IgD-negative memory B cell (primary cell): ENCODE results near the gene NEGR1. TPM values are rescaled to one million over a fixed set of nuclear protein-coding genes. Genes with fewer than 3 reads are reported as not detected.

Experiments used
- H3K27ac Mint-ChIP-seq, 3 donors: one replicate each; pipeline ENCODE4 v1.8.0; 2020 to 2022; ENCODE audit warnings: mild to moderate bottlenecking in 3 of 3, mixed read lengths in 3 of 3, moderate library complexity in 1 of 3
- H3K27me3 Mint-ChIP-seq: one replicate; pipeline ENCODE4 v1.8.0; 2021; ENCODE audit warnings: mixed read lengths
- H3K36me3 Mint-ChIP-seq: one replicate; pipeline ENCODE4 v1.8.0; 2020; ENCODE audit warnings: mild to moderate bottlenecking, mixed read lengths
- H3K4me1 Mint-ChIP-seq, 3 donors: one replicate each; pipeline ENCODE4 v1.8.0; 2020 to 2022; ENCODE audit warnings: mixed read lengths in 3 of 3, mild to moderate bottlenecking in 1 of 3
- H3K4me3 Mint-ChIP-seq, 4 donors: one replicate each; pipeline ENCODE4 v1.8.0; 2020 to 2022; ENCODE audit warnings: mild to moderate bottlenecking in 4 of 4, mixed read lengths in 4 of 4, moderate library complexity in 3 of 4
- H3K9me3 Mint-ChIP-seq, 3 donors: one replicate each; pipeline ENCODE4 v1.8.0; 2020 to 2021; ENCODE audit warnings: mixed read lengths in 3 of 3, mild to moderate bottlenecking in 1 of 3
- polyA plus RNA-seq: library from polyadenylated mRNA; unstranded; fragments of 300-500 nt; fragmentation: Illumina TruSeq; gene quantifications from one replicate; pipeline ENCODE4 v1.2.3, GENCODE V29; 2021

The NEGR1 gene
- polyA plus RNA-seq, 1 donor from 2014 or later: not detected

DNA sequence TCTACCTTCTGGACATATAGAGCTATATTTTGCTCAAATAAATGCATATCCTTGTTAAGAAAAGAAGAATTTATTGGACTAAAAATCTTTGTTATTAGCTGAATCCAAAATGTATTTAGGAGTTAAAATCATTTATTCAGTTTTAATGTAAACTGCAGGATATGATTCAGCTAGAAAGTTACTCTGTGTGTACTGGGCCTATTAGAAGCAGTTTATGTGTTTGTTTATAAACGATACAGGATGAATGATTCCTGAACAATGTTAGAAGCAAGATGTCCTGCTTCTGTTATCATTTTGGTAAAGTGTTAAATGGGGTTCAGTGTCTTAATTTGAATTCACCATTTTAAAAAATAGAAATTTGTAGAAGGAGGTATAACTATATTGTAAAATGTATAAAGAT is 652.3 kb downstream of the NEGR1 start:
- Mint-ChIP-seq H3K9me3 (peaks cover under 1 to 6% (median 4%) of the 10 kb centered on the region in 3 donors), H3K27ac (no peak overlapping the region), H3K4me3 (no peak overlapping the region), H3K4me1 (no peaks in the 10 kb centered on the region), H3K27me3 (no peaks in the 10 kb centered on the region), H3K36me3 (no peaks in the 10 kb centered on the region)

DNA sequence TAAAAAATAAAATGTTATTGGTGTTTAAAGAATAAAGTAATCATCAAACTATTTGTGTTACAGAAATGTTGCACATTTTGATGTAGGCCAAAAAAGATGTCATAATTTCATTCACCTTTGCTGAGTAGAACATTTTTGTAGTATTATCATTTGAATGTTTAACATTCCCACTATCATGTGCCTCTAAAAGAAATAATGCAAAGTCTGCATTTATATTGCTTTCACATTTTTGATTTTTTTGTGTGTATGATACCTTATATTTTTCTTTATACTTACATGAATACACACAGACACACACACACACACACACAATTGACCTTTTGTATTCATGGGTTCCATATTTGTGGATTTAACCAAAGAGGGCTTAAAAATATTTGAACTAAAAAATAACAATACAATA is 657.3 kb downstream of the NEGR1 start:
- Mint-ChIP-seq H3K9me3 (peaks cover under 1 to 5% (median 3%) of the 10 kb centered on the region in 3 donors), H3K27me3 (no peaks in the 10 kb centered on the region), H3K36me3 (no peaks in the 10 kb centered on the region), H3K27ac (no peak overlapping the region), H3K4me1 (no peaks in the 10 kb centered on the region), H3K4me3 (no peak overlapping the region)

DNA sequence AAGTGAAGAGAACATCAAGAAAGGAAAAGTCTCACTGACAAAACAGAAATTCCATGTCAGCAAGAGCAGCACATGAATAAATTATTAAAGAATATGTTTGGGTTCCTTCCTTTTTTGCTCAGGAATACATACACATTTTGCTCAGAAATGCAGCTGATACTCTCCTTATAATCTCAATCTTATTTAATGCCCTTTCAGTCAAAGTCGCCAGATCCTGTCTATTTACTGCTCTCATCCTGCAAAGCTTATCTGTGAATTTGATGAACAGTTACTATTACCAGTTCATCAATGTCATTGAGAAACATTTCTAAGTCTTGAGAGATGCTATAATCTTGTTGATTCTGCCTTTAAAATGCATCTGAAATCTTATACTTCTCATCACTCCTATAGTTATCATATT is 658.5 kb downstream of the NEGR1 start:
- no peak overlapping the region for H3K4me3 Mint-ChIP-seq
- no peaks in the 10 kb centered on the region for H3K27me3 Mint-ChIP-seq
- no peaks in the 10 kb centered on the region for H3K4me1 Mint-ChIP-seq
- no peak overlapping the region for H3K27ac Mint-ChIP-seq
- peaks cover 2 to 3% (median 3%) of the 10 kb centered on the region in 3 donors for H3K9me3 Mint-ChIP-seq
- H3K36me3 Mint-ChIP-seq: no peaks in the 10 kb centered on the region

DNA sequence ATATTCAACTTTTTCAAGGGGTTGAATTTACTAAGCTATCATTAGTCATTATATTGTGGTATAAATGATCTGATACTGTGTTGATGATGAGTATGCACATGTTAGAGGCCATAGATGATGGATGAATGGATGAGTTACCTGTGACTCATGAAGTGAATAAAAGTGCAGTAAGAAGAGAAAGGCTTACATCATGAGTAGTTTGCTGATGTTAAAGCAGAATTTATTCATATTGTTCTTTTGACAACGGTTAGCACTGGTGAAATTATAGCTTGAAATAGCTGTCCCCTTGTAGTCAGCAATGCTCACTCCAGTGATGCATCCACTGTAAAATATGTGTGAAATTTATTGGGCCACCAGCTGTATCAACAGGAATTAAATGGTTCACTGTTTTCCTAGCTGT is 660.6 kb downstream of the NEGR1 start:
- Mint-ChIP-seq H3K27me3 (no peaks in the 10 kb centered on the region), H3K9me3 (peaks cover 3 to 4% (median 4%) of the 10 kb centered on the region in 3 donors), H3K4me1 (no peaks in the 10 kb centered on the region), H3K27ac (no peak overlapping the region), H3K36me3 (no peaks in the 10 kb centered on the region), H3K4me3 (no peak overlapping the region)

DNA sequence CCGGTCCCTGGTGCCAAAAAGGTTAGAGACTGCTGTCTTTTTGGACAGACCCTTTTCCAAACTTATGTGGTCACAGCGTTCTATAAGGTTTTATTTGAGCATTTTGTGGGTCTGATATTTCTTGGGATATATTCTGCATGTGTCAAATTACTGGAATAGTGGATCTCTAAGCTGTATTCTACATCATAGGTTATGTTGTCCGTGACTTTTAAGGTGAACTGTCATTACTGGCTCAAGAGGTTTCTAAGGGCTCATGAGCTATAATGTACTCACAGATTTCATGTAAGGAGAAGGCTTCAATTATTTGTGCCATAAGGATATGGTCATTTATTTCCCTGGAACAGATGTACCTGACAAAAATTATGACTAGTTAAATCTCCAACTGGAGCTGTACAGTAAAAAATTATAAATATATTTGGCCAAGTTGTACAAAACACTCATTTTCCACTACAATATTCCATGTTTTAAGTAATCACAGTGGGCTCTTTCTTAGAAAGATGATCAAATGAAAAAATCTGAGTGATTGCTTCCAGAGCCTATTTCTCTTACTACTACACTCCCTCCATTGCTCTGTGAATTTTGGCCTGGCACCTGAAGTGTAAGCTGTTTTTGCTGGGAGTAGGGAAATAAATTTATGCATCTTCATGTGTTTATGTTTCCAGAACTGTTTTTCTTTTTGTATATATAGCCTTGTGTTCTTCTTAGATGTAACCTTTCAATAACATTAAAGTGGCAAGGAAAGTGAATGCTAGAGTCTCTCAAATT is 663.4 kb downstream of the NEGR1 start:
- Mint-ChIP-seq H3K4me1 (no peaks in the 10 kb centered on the region), H3K4me3 (no peak overlapping the region), H3K27ac (no peak overlapping the region), H3K27me3 (no peaks in the 10 kb centered on the region), H3K36me3 (no peaks in the 10 kb centered on the region), H3K9me3 (peaks cover 3 to 4% (median 4%) of the 10 kb centered on the region in 3 donors)

DNA sequence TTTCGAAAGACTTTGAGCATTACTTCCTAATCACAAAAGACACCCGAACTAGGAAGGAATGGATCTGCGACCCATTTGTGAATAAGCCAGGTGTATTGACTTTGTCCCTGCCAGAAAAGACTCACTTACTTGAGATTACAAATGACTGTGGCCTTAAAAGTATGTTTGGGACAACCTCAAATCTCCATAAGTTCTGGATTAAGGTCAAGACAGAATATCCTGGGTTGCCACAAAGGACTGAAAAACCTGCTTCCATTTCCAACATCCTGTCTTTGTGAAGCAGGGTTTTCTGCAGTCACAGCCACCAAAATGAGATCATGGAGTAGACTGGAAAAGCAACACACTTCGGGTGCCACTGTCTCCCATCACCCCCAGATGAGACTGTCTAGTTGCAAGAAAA is 664.1 kb downstream of the NEGR1 start:
- Mint-ChIP-seq H3K4me3 (no peak overlapping the region), H3K9me3 (peaks cover 3 to 4% (median 4%) of the 10 kb centered on the region in 3 donors), H3K4me1 (no peaks in the 10 kb centered on the region), H3K27ac (no peak overlapping the region), H3K36me3 (no peaks in the 10 kb centered on the region), H3K27me3 (no peaks in the 10 kb centered on the region)

DNA sequence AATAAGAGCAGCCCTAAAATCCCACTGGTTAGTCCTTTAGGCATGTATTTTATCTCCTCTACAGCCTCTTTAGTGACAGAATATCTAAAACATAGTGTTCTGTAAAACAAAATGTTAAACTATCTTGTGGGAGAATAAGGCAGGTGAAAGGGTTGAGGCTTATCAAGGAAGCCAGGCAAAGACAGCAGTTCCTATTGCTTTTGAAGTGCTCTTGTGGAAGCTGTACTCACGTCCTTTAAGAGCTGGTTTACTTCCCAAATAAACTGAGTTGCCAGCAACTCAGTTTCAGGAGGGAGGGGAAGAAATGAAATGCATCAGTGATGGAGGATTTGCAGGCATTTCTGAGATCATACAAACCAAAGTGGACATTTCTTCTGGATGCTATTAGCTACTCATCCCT is 671.9 kb downstream of the NEGR1 start:
- Mint-ChIP-seq H3K9me3 (peaks cover 5 to 10% (median 6%) of the 10 kb centered on the region in 3 donors), H3K4me1 (no peaks in the 10 kb centered on the region), H3K36me3 (no peaks in the 10 kb centered on the region), H3K4me3 (no peak overlapping the region), H3K27ac (no peak overlapping the region), H3K27me3 (no peaks in the 10 kb centered on the region)

DNA sequence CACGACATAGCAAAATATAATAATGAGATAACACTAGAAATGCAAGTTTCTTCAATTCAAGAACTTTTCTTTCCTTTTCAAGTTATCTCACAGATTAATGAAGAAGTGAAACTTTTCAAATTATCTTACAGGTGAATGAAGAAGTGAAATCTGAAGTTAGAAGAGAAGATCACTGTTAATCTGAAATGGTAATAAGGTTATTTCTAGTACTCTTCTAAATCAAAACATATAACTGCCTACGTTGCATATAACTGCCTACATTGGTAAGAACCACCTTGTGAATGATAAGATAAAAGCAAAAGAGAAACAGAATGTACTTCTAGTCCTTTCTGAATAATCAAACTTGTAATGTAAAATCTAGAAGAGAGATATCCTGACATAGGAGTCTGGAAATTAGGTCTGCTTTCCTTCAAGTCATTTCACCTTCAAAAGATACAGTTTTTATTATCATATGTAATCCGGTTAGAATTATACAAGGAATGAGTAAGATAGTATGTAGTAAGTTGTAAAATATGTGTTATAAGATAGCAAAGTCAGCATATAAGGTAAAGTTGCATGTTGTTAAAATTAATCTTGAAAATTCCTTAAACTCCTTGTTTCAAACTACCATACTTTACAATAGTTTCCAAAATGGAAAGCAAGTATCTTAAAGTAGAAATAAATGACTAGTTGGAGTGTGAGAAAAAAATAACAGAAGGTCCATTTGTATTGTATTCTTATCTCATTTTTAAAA is 679.1 kb downstream of the NEGR1 start:
- Mint-ChIP-seq H3K9me3 (peaks cover 2 to 10% (median 4%) of the 10 kb centered on the region in 3 donors), H3K4me1 (peaks cover 0 to 2% (median 0%) of the 10 kb centered on the region in 3 donors)

DNA sequence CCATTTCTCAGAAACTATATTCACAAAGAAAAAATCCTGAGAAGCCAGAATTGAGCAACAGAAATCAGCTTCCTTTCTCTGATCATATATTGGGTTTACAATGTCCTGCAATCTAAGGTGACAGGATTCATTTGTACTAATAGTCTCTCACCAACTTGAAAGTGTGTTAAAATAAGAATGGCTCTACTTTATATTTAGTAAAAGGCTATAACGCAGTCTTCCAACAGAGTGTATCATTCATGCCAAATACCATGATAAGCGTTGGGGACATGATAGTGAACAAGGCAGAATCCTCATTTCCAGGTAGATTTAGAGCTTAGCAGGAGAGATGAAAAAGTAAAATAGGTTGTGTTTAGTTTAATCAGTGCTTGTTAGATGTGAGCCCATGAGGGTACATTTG is 682.3 kb downstream of the NEGR1 start:
- Mint-ChIP-seq H3K9me3 (peaks cover 0 to 10% (median 4%) of the 10 kb centered on the region in 3 donors), H3K4me3 (no peak overlapping the region), H3K4me1 (peaks cover 0 to 2% (median 0%) of the 10 kb centered on the region in 3 donors), H3K27me3 (no peaks in the 10 kb centered on the region), H3K27ac (no peak overlapping the region), H3K36me3 (no peaks in the 10 kb centered on the region)

More for the DNA sequence above, 679.1 kb downstream of the NEGR1 start:
- H3K27ac Mint-ChIP-seq: no peak overlapping the region
- no peaks in the 10 kb centered on the region for H3K36me3 Mint-ChIP-seq
- no peak overlapping the region for H3K4me3 Mint-ChIP-seq
- H3K27me3 Mint-ChIP-seq: no peaks in the 10 kb centered on the region

DNA sequence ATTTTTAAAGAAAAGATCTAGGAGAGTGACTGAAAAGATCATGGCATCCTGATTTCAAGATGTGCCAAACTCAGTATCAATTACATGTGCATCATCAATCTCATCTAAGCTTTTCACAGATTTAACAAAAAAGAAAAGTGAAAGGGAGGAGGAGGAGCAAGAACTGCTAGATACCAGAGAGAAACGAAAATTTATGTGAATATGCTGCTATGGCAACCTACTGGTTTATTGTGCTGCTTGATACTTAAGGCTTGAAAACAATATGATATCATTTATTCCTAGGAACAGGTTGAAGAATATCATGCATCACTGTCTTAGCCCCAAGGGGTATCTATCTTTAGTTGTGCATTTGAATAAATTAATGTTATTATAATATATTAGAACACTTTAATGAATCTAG is 683.0 kb downstream of the NEGR1 start:
- H3K4me3 Mint-ChIP-seq: no peak overlapping the region
- no peak overlapping the region for H3K27ac Mint-ChIP-seq
- H3K27me3 Mint-ChIP-seq: no peaks in the 10 kb centered on the region
- H3K36me3 Mint-ChIP-seq: no peaks in the 10 kb centered on the region
- peaks cover 0 to 10% (median 4%) of the 10 kb centered on the region in 3 donors for H3K9me3 Mint-ChIP-seq
- peaks cover 0 to 2% (median 0%) of the 10 kb centered on the region in 3 donors for H3K4me1 Mint-ChIP-seq

DNA sequence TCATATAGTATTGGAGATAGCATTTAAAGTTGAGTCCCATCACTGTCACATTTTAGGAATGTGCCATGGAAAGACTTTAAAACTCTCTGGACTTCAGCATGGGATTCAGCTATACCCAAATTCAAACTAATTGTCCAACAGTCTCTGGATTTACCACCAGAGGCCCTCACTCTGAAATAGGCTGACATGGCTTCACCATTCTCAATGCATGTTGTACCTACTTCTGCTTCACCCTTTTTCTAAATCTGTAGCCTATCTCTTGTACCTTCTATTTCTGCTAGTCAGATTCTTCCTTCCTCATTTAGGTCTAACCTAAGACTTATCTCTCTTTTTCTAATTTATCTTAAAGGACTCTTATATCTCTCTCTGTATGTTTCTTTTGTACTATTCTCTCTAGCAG is 688.8 kb downstream of the NEGR1 start:
- Mint-ChIP-seq H3K27me3 (no peaks in the 10 kb centered on the region), H3K4me3 (no peak overlapping the region), H3K27ac (no peak overlapping the region), H3K36me3 (no peaks in the 10 kb centered on the region), H3K4me1 (no peaks in the 10 kb centered on the region), H3K9me3 (peaks cover 0 to 4% (median 3%) of the 10 kb centered on the region in 3 donors)

DNA sequence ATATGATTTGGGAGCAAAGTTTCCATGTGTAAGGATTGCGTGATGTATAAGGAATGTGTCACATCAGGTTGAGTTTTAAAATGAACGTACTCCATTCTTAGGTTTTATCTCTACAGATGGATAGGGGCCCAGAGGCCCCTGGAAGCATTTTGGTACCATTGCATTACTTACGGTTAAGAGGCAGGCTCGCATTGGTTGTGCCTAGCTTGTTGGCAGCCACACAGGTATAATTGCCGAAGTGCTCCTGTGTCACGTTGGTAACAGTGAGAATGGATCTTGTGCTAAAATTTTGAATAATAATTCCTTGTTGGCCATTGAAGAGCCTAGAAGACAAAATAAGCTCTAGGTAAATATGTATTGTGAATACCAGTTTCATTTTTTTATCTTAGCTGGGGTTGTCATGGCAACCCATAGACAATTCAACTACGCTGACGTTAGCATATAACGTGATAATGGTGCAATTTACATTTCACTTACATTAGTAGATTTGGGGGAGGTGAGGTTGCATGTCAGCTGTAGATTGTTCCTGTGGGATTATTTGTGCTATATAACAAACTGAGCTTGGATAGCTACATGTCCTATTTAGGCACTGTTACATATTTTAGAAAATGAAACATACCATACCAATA is 689.6 kb downstream of the NEGR1 start:
- H3K4me1 Mint-ChIP-seq: no peaks in the 10 kb centered on the region
- H3K27ac Mint-ChIP-seq: no peak overlapping the region
- H3K4me3 Mint-ChIP-seq: no peak overlapping the region
- peaks cover 0 to 4% (median 3%) of the 10 kb centered on the region in 3 donors for H3K9me3 Mint-ChIP-seq
- H3K27me3 Mint-ChIP-seq: no peaks in the 10 kb centered on the region
- no peaks in the 10 kb centered on the region for H3K36me3 Mint-ChIP-seq

DNA sequence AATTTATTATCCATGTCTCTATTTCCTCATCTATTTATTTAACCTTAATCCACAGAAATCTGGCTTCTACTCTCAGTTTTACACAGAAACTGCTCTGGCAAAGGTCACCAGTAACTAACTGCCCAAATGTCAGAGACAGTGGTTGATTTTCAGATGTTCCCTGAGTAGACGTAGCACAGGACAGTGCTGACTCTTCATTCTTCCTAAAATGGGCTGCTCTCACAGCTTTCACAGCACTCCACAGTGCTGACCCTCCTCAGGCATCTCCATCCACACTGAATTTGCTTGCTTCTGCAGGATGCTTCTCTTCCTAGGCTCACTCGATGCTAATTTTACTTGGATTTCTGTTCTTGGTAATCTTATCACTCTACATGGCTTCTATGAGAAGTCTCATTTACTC is 693.3 kb downstream of the NEGR1 start:
- H3K27ac Mint-ChIP-seq: no peak overlapping the region

DNA sequence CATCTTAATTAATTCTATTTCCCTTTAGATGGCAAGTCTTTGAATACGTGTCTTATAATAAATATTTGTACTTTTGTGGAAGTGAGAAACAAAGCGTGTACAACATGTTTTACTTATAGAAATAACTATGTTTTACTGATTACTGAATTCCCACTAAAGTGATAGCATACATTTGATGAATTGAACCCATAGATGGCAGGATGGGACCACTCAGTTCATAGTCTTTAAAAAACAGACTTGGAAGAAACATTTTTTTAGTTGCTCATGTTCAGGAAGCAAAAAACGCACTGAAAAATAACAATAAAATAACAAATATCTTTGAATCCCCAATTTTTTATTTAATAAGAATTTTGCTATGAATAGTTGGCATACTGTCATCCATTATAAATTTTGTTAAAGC is 694.4 kb downstream of the NEGR1 start:
- no peaks in the 10 kb centered on the region for H3K27me3 Mint-ChIP-seq
- no peaks in the 10 kb centered on the region for H3K36me3 Mint-ChIP-seq
- no peak overlapping the region for H3K4me3 Mint-ChIP-seq
- H3K27ac Mint-ChIP-seq: no peak overlapping the region
- no peaks in the 10 kb centered on the region for H3K4me1 Mint-ChIP-seq
- peaks cover 0 to 4% (median 4%) of the 10 kb centered on the region in 3 donors for H3K9me3 Mint-ChIP-seq

More for the DNA sequence above, 693.3 kb downstream of the NEGR1 start:
- H3K4me1 Mint-ChIP-seq: no peaks in the 10 kb centered on the region
- H3K27me3 Mint-ChIP-seq: no peaks in the 10 kb centered on the region
- no peaks in the 10 kb centered on the region for H3K36me3 Mint-ChIP-seq
- peaks cover 0 to 4% (median 4%) of the 10 kb centered on the region in 3 donors for H3K9me3 Mint-ChIP-seq
- H3K4me3 Mint-ChIP-seq: no peak overlapping the region

DNA sequence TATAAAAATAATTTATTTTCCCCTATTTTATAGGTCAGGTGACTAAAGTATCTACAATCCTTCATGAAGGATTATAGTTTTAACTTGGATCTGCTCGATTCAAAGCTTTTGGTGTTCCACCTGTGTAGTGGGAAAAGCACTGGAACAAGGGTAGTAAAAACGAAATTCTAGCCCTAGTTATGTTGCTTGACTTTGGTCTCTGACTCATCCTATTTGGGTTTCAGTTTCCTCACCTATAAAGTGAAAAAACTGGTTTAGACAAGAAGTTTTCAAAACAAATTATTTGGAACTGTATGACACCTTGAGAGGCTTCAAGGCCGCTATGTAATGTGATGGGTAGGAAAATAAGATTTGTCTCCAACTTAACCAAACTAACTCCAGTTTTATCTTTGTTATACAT is 696.3 kb downstream of the NEGR1 start:
- H3K27ac Mint-ChIP-seq: no peak overlapping the region
- no peaks in the 10 kb centered on the region for H3K36me3 Mint-ChIP-seq
- no peaks in the 10 kb centered on the region for H3K27me3 Mint-ChIP-seq
- peaks cover 0 to 4% (median 4%) of the 10 kb centered on the region in 3 donors for H3K9me3 Mint-ChIP-seq
- H3K4me1 Mint-ChIP-seq: no peaks in the 10 kb centered on the region
- H3K4me3 Mint-ChIP-seq: no peak overlapping the region
